Measurements from ENCODE around the gene EIPR1.
A peak's percentile ranks its signal among the peaks of the same experiment; 100 is the strongest.
"Not testable (repeated sequence)": the region's sequence is repeated elsewhere in the genome, so short reads cannot be mapped to it uniquely, and the experiment has no call there.

EIPR1 gene

GRCh38 chr2:3379339-3379646, 1.7 kb upstream of the EIPR1 start:
- Histone ChIP-seq H3K9ac (ENCODE audit: low read depth, low read length) (peak overlapping the region; percentile 96), H3K27me3 (ENCODE audit: control insufficient read depth, insufficient read depth, low read length) (no peaks in the 10 kb centered on the region), H3K4me3 (ENCODE audit: low read length) (peak overlapping the region; percentile 99), H3K4me1 (ENCODE audit: control insufficient read depth, insufficient read depth, low read length) (peaks cover 25% of the 10 kb centered on the region), H3K4me2 (ENCODE audit: low read length) (peak overlapping the region; percentile 94), H3K9me3 (replicated peaks; ENCODE audit: low read length) (no peaks in the 10 kb centered on the region), H3K36me3 (ENCODE audit: insufficient read depth, low read length) (peaks cover 8% of the 10 kb centered on the region)

GRCh38 chr2:3377279-3377611, 373 bp downstream of the EIPR1 start:
- Histone ChIP-seq H3K4me3 (ENCODE audit: low read length) (peak overlapping the region; percentile 88), H3K4me2 (ENCODE audit: low read length) (peak overlapping the region; percentile 84), H3K27me3 (ENCODE audit: control insufficient read depth, insufficient read depth, low read length) (no peaks in the 10 kb centered on the region), H3K9ac (ENCODE audit: low read depth, low read length) (peak overlapping the region; percentile 88), H3K36me3 (ENCODE audit: insufficient read depth, low read length) (peaks cover 6% of the 10 kb centered on the region), H3K9me3 (replicated peaks; ENCODE audit: low read length) (no peaks in the 10 kb centered on the region), H3K4me1 (ENCODE audit: control insufficient read depth, insufficient read depth, low read length) (peaks cover 25% of the 10 kb centered on the region)

- H3K4me1 ChIP-seq (ENCODE audit: control insufficient read depth, insufficient read depth, low read length), result peaks cover 25% of the 10 kb centered on the region
- no peaks in the 10 kb centered on the region for H3K9me3 ChIP-seq (replicated peaks; ENCODE audit: low read length)
- peak overlapping the region; percentile 88 for H3K4me3 ChIP-seq (ENCODE audit: low read length)
- peak overlapping the region; percentile 88 for H3K9ac ChIP-seq (ENCODE audit: low read depth, low read length)
- H3K36me3 ChIP-seq (ENCODE audit: insufficient read depth, low read length), result peaks cover 5% of the 10 kb centered on the region
- peak overlapping the region; percentile 84 for H3K4me2 ChIP-seq (ENCODE audit: low read length)
- H3K27me3 ChIP-seq (ENCODE audit: control insufficient read depth, insufficient read depth, low read length), result no peaks in the 10 kb centered on the region
These were observed 797 bp downstream of the EIPR1 start for GRCh38 chr2:3376821-3377220.

- H3K4me1 ChIP-seq (ENCODE audit: control insufficient read depth, insufficient read depth, low read length); H3K9ac ChIP-seq (ENCODE audit: low read depth, low read length); H3K36me3 ChIP-seq (ENCODE audit: insufficient read depth, low read length); H3K4me3 ChIP-seq (ENCODE audit: low read length); H3K9me3 ChIP-seq (replicated peaks; ENCODE audit: low read length); H3K4me2 ChIP-seq (ENCODE audit: low read length); H3K27me3 ChIP-seq (ENCODE audit: control insufficient read depth, insufficient read depth, low read length): not testable (repeated sequence)
These were observed 8.1 kb downstream of the EIPR1 start for GRCh38 chr2:3369340-3370181.

GRCh38 chr2:3368261-3368722, 9.3 kb downstream of the EIPR1 start:
- Histone ChIP-seq H3K36me3 (ENCODE audit: insufficient read depth, low read length) (no peaks in the 10 kb centered on the region), H3K27me3 (ENCODE audit: control insufficient read depth, insufficient read depth, low read length) (no peaks in the 10 kb centered on the region), H3K4me2 (ENCODE audit: low read length) (no peak overlapping the region), H3K9ac (ENCODE audit: low read depth, low read length) (no peak overlapping the region), H3K4me1 (ENCODE audit: control insufficient read depth, insufficient read depth, low read length) (no peaks in the 10 kb centered on the region), H3K4me3 (ENCODE audit: low read length) (no peak overlapping the region), H3K9me3 (replicated peaks; ENCODE audit: low read length) (no peaks in the 10 kb centered on the region)

GRCh38 chr2:3365219-3365618, 12.4 kb downstream of the EIPR1 start:
- Histone ChIP-seq H3K4me3 (ENCODE audit: low read length) (no peak overlapping the region), H3K36me3 (ENCODE audit: insufficient read depth, low read length) (no peaks in the 10 kb centered on the region), H3K4me2 (ENCODE audit: low read length) (no peak overlapping the region), H3K4me1 (ENCODE audit: control insufficient read depth, insufficient read depth, low read length) (no peaks in the 10 kb centered on the region), H3K9ac (ENCODE audit: low read depth, low read length) (no peak overlapping the region), H3K27me3 (ENCODE audit: control insufficient read depth, insufficient read depth, low read length) (no peaks in the 10 kb centered on the region), H3K9me3 (replicated peaks; ENCODE audit: low read length) (no peaks in the 10 kb centered on the region)

- H3K27me3 ChIP-seq (ENCODE audit: control insufficient read depth, insufficient read depth, low read length), result no peaks in the 10 kb centered on the region
- no peaks in the 10 kb centered on the region for H3K9me3 ChIP-seq (replicated peaks; ENCODE audit: low read length)
- H3K36me3 ChIP-seq (ENCODE audit: insufficient read depth, low read length), result peaks cover 2% of the 10 kb centered on the region
- no peak overlapping the region for H3K4me3 ChIP-seq (ENCODE audit: low read length)
- H3K9ac ChIP-seq (ENCODE audit: low read depth, low read length), result no peak overlapping the region
- H3K4me2 ChIP-seq (ENCODE audit: low read length), result no peak overlapping the region
- no peaks in the 10 kb centered on the region for H3K4me1 ChIP-seq (ENCODE audit: control insufficient read depth, insufficient read depth, low read length)
These were observed 15.9 kb downstream of the EIPR1 start for GRCh38 chr2:3361518-3362389.

GRCh38 chr2:3357926-3358325, 19.7 kb downstream of the EIPR1 start:
- no peaks in the 10 kb centered on the region for H3K4me1 ChIP-seq (ENCODE audit: control insufficient read depth, insufficient read depth, low read length)
- no peak overlapping the region for H3K4me2 ChIP-seq (ENCODE audit: low read length)
- H3K9ac ChIP-seq (ENCODE audit: low read depth, low read length), result no peak overlapping the region
- no peak overlapping the region for H3K4me3 ChIP-seq (ENCODE audit: low read length)
- no peaks in the 10 kb centered on the region for H3K9me3 ChIP-seq (replicated peaks; ENCODE audit: low read length)
- no peaks in the 10 kb centered on the region for H3K27me3 ChIP-seq (ENCODE audit: control insufficient read depth, insufficient read depth, low read length)
- H3K36me3 ChIP-seq (ENCODE audit: insufficient read depth, low read length), result peaks cover 13% of the 10 kb centered on the region

- not testable (repeated sequence) for H3K4me3 ChIP-seq (ENCODE audit: low read length); H3K4me1 ChIP-seq (ENCODE audit: control insufficient read depth, insufficient read depth, low read length)
- H3K36me3 ChIP-seq (ENCODE audit: insufficient read depth, low read length), result peaks cover 14% of the 10 kb centered on the region
These were observed 20.2 kb downstream of the EIPR1 start for GRCh38 chr2:3357446-3357845.

GRCh38 chr2:3356799-3357198, 20.8 kb downstream of the EIPR1 start:
- Histone ChIP-seq H3K9ac (ENCODE audit: low read depth, low read length) (no peak overlapping the region), H3K9me3 (replicated peaks; ENCODE audit: low read length) (no peaks in the 10 kb centered on the region), H3K4me3 (ENCODE audit: low read length) (no peak overlapping the region), H3K4me2 (ENCODE audit: low read length) (no peak overlapping the region), H3K27me3 (ENCODE audit: control insufficient read depth, insufficient read depth, low read length) (no peaks in the 10 kb centered on the region), H3K36me3 (ENCODE audit: insufficient read depth, low read length) (peaks cover 14% of the 10 kb centered on the region), H3K4me1 (ENCODE audit: control insufficient read depth, insufficient read depth, low read length) (no peaks in the 10 kb centered on the region)

More at GRCh38 chr2:3357446-3357845, 20.2 kb downstream of the EIPR1 start:
- not testable (repeated sequence) for H3K27me3 ChIP-seq (ENCODE audit: control insufficient read depth, insufficient read depth, low read length); H3K9me3 ChIP-seq (replicated peaks; ENCODE audit: low read length); H3K4me2 ChIP-seq (ENCODE audit: low read length); H3K9ac ChIP-seq (ENCODE audit: low read depth, low read length)

GRCh38 chr2:3355951-3356569, 21.6 kb downstream of the EIPR1 start:
- H3K4me1 ChIP-seq (ENCODE audit: control insufficient read depth, insufficient read depth, low read length), result no peaks in the 10 kb centered on the region
- H3K9ac ChIP-seq (ENCODE audit: low read depth, low read length), result no peak overlapping the region
- no peak overlapping the region for H3K4me3 ChIP-seq (ENCODE audit: low read length)
- no peaks in the 10 kb centered on the region for H3K9me3 ChIP-seq (replicated peaks; ENCODE audit: low read length)
- peaks cover 14% of the 10 kb centered on the region for H3K36me3 ChIP-seq (ENCODE audit: insufficient read depth, low read length)
- no peak overlapping the region for H3K4me2 ChIP-seq (ENCODE audit: low read length)
- H3K27me3 ChIP-seq (ENCODE audit: control insufficient read depth, insufficient read depth, low read length), result no peaks in the 10 kb centered on the region
